SK-N-SH (cell line): ENCODE data around the gene HYAL1.

Experiments
- EP300 ChIP-seq, 2 experiments: IDR thresholded peaks; 2 replicates each; pipeline versions ENCODE4 v1.4.0 to v1.6.1; 2012; ENCODE audit warnings: borderline replicate concordance in 1 of 2, low read depth in 1 of 2, low read length in 1 of 2
- TF ChIP-seq, protein P1 (sequence below): fragments of 200-600 bp; sonication (generic); IDR thresholded peaks from 2 replicates; pipeline ENCODE4 v1.6.1; 2017; ENCODE audit warnings: antibody characterized with exemption, mild to moderate bottlenecking, moderate library complexity

DNA sequence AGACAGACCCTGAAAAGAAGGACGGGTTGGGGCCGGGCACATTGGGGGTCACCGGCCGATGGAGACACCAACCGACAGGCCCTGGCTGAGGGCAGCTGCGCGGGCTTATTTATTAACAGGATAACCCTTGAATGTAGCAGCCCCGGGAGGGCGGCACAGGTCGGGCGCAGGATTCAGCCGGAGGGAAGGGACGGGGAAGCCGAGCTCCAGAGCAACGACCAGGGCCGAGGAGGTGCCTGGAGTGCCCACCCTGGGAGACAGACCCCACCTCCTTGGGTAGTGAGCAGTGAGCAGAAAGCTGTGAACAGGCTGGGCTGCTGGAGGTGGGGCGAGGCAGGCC, 26.6 kb downstream of the HYAL1 start:
- TF ChIP-seq, protein P1, sequence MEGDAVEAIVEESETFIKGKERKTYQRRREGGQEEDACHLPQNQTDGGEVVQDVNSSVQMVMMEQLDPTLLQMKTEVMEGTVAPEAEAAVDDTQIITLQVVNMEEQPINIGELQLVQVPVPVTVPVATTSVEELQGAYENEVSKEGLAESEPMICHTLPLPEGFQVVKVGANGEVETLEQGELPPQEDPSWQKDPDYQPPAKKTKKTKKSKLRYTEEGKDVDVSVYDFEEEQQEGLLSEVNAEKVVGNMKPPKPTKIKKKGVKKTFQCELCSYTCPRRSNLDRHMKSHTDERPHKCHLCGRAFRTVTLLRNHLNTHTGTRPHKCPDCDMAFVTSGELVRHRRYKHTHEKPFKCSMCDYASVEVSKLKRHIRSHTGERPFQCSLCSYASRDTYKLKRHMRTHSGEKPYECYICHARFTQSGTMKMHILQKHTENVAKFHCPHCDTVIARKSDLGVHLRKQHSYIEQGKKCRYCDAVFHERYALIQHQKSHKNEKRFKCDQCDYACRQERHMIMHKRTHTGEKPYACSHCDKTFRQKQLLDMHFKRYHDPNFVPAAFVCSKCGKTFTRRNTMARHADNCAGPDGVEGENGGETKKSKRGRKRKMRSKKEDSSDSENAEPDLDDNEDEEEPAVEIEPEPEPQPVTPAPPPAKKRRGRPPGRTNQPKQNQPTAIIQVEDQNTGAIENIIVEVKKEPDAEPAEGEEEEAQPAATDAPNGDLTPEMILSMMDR: no peak
- TF ChIP-seq EP300 (IDR thresholded peaks at IDR 0.05; ENCODE audit: borderline replicate concordance in 1 of 2, low read depth in 1 of 2, low read length in 1 of 2): no peak
